Measurements from ENCODE around the gene KRTAP4-11.
"Not testable (repeated sequence)": the region's sequence is repeated elsewhere in the genome, so short reads cannot be mapped to it uniquely, and the experiment has no call there.

Gene KRTAP4-11

GRCh38 chr17:41096055-41096454 lies 22.1 kb downstream of the KRTAP4-11 start:
- no peak for DNase-seq (ENCODE audit: insufficient read length, low spot score)
- no peak for FAIRE-seq

- not testable (repeated sequence) for FAIRE-seq; DNase-seq (ENCODE audit: insufficient read length, low spot score)
These were observed 29.3 kb downstream of the KRTAP4-11 start for GRCh38 chr17:41088760-41089352.

- DNase-seq (ENCODE audit: insufficient read length, low spot score); FAIRE-seq: not testable (repeated sequence)
These were observed 33.9 kb downstream of the KRTAP4-11 start, which contains the start of gene KRTAP4-7 for GRCh38 chr17:41084100-41084856. Gene KRTAP4-7, plus strand, starts transcription at chr17:41084150. Its CDS starts 57 bp downstream, at chr17:41084207.

- not testable (repeated sequence) for DNase-seq (ENCODE audit: insufficient read length, low spot score); FAIRE-seq
These were observed 34.7 kb downstream of the KRTAP4-11 start for GRCh38 chr17:41083427-41083826.

- no peak for FAIRE-seq
- DNase-seq (ENCODE audit: insufficient read length, low spot score): no peak
These were observed 35.5 kb downstream of the KRTAP4-11 start for GRCh38 chr17:41082626-41083025.

DNA sequence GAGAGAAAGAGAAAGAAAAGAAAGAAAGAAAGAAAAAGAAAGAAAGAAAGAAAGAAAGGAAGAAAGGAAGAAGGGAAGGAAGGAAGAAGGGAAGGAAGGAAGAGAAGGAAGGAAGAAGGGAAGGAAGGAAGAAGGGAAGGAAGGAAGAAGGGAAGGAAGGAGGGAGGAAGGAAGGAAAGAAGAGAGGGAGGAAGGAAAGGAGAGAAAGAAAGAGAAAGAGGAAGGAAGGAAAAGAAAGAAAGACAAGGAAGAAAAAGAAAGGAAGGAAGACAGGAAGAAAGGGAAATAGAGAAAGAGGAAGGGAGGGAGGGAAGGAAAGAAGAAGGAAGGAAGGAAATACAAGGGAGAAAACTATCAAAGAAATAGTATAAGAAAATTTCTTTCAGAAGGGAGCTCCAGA lies 41.4 kb downstream of the KRTAP4-11 start:
- FAIRE-seq: no peak

GRCh38 chr17:41073676-41074075 lies 44.5 kb downstream of the KRTAP4-11 start:
- DNase-seq (ENCODE audit: insufficient read length, low spot score) (no peak), FAIRE-seq (no peak)

More for the DNA sequence above, 41.4 kb downstream of the KRTAP4-11 start:
- no peak for DNase-seq (ENCODE audit: insufficient read length, low spot score)

DNA sequence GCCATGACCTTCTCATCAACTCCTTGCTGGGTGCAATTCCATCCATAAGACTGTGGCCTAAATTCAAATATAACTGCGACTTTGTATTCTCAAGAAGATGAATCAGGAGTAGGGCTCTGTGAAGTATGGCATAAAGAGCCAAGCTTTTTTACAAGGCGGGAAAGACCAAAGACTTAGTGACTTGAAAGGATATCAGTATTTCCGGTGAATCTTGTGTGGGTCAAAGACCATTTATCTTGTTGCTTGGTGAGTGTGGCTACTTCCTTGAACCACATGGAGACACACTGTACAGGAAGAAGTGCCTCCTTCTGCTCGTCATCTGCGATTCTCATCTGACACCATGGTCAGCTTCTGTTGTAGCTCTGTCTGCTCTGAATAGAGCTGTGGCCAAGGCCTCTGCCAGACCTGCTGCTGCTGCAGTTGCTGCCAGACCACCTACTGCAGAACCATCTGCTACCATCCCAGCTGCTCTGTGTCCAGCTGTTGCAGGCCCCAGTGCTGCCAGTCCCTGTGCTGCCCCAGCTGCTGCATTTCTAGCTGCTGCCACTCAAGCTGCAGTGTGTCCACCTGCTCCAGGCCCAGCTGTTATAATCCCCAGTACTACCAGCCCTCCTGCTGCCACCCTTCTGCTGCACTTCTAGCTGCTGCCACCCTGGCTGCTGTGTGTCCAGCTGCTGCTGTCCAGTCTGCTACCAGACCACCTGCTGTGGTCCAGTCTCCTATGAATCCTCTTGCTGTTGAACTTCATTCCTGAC lies 46.4 kb downstream of the KRTAP4-11 start:
- FAIRE-seq (no peak), DNase-seq (ENCODE audit: insufficient read length, low spot score) (no peak)

DNA sequence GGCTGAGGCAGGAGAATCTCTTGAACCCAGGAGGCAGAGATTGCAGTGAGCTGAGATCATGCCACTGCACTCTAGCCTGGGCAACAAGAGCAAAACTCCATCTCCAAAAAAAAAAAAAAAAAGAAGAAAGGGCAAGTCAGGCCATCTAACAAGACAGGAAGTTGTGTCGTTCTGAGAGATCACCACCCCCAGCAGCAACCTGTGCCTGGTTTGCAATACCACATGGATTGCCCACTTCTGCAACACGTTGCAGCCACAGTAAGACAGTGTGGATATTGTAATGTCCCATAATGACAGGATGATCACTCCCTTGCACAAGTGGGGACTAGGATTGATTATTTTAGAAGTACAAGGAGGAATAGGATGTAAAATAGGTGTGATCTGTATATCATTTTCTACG lies 49.1 kb downstream of the KRTAP4-11 start:
- FAIRE-seq: no peak
- no peak for DNase-seq (ENCODE audit: insufficient read length, low spot score)

DNA sequence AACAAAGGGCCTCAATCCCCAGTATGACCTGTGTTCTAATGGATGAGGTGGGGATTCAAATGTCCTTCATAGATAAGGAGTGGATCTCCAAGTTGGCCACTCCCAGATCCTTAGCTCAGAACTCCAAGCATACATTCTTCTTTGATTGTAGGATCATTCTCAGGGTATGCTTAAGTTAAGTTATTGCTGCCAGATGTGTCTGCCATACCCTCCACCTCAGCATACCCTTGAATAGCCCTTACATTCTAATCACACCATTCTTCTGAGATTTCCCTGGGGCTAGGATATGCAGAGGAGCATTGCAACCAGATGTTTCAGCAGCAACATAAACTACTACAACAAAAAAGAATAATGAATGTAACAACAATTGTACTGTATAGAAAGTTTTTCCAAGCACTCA lies 50.9 kb downstream of the KRTAP4-11 start:
- FAIRE-seq: no peak
- no peak for DNase-seq (ENCODE audit: insufficient read length, low spot score)

All from GM19239 (cell line).